ENCODE measurements around the gene DCTPP1. TPM values are rescaled to one million over a fixed set of nuclear protein-coding genes. Genes with fewer than 3 reads are reported as not detected.
A peak's percentile ranks its signal among the peaks of the same experiment; 100 is the strongest.

DCTPP1 gene
- total RNA-seq, 1 experiment from 2014 or later = 111 TPM

DNA sequence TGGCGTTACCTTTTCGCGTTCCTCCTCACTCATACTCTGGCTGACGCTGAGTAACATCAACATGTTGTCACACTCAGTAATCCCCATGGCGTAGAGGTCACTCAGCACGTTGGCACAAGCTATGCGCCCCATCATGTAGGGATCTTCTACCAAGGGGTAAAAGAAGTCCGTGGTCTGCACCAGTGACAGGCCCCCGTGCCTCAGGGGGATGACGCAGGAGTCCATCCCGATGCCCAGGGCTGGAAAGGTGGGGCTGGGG lies 15.2 kb upstream of the DCTPP1 start:
- H3K27me3 ChIP-seq (replicated peaks; ENCODE audit: insufficient read depth, low read depth, low read length, poor library complexity) = no peaks in the 10 kb centered on the region
- peaks cover 14% of the 10 kb centered on the region for H3K4me1 ChIP-seq (ENCODE audit: insufficient read depth, low read length, poor library complexity, severe bottlenecking)
- intact Hi-C loops (cut with micrococcal nuclease; ENCODE audit: unreplicated experiment) = loop anchor here (10.0 kb wide), 1 partner anchor 50 kb away; no protein-coding TSS in a partner anchor
- POLR2A ChIA-PET (ENCODE audit: low non-redundant PET) = interaction anchor here (0.7 kb wide), 1 partner anchor 150 kb away, joined by 4 read pairs; no protein-coding TSS in a partner anchor
- BruUV-seq (replicated peaks) = no TSS peak
- CTCF ChIA-PET = interaction anchor here (1.8 kb wide), 1 partner anchor 15 kb away, joined by 8 read pairs; the partner anchor contains the start of gene DCTPP1
- peak overlapping the region; percentile 96 for H3K27ac ChIP-seq (ENCODE audit: low read depth, low read length, poor library complexity, severe bottlenecking)
- TF ChIP-seq EZH2 (IDR thresholded peaks at IDR 0.05; ENCODE audit: borderline replicate concordance, low read depth, low read length, poor library complexity, severe bottlenecking) = no peak
- TF ChIP-seq, protein P1, sequence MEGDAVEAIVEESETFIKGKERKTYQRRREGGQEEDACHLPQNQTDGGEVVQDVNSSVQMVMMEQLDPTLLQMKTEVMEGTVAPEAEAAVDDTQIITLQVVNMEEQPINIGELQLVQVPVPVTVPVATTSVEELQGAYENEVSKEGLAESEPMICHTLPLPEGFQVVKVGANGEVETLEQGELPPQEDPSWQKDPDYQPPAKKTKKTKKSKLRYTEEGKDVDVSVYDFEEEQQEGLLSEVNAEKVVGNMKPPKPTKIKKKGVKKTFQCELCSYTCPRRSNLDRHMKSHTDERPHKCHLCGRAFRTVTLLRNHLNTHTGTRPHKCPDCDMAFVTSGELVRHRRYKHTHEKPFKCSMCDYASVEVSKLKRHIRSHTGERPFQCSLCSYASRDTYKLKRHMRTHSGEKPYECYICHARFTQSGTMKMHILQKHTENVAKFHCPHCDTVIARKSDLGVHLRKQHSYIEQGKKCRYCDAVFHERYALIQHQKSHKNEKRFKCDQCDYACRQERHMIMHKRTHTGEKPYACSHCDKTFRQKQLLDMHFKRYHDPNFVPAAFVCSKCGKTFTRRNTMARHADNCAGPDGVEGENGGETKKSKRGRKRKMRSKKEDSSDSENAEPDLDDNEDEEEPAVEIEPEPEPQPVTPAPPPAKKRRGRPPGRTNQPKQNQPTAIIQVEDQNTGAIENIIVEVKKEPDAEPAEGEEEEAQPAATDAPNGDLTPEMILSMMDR (conservative IDR thresholded peaks at IDR 0.05; ENCODE audit: low read depth, low read length) = no peak
- DNase-seq (ENCODE audit: low spot score) = no peak
- no peaks in the 10 kb centered on the region for H3K9me3 ChIP-seq (ENCODE audit: low read depth, low read length, poor library complexity, severe bottlenecking)
- H3K36me3 ChIP-seq (ENCODE audit: insufficient read depth, low read length, poor library complexity, severe bottlenecking) = peaks cover 7% of the 10 kb centered on the region
- H3K4me3 ChIP-seq (ENCODE audit: low read depth, low read length, poor library complexity, severe bottlenecking) = peak overlapping the region; percentile 95

DNA sequence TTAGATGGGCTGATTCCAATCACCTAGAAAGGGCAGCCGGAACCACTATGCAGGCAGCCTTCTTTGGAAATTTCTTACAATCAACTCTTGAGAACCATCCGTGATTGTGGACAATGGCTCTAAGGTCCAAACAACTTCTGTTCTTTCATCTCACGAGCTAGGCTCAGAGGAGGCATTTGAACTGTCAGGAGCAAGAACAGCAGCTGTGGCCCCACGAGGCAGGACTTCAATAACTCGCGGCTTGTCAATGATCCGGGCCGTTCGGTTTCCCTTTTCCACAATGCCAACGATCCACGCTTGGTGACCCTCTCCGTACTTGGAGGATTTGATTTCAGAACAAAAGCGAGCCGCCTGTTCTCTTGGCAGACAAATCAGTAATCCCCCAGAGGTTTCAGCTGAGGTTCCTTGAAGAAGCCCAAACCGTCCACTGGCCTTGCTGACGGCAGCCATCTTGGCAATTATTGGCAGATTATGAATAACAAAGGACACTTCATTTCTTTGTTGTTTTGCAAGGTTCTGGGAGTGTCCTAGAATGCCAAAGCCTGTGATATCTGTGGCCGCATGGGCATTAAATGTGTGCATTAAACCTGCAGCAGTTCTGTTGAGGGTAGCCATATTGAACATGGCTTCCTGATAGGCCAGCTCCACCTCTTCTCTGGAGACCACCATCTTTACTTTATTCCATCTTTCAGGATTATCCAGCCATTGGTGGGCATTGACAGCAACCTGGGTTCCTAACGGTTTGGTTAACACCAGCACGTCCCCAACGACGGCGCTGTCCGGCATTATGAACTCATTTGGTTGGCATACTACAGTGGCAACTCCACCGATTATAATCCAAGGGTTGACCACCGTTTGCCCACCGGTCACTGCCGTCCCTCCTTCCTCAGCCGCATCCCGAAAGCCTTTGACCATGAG lies 14.7 kb upstream of the DCTPP1 start:
- ChIA-PET POLR2A (ENCODE audit: low non-redundant PET) (interaction anchor here (0.7 kb wide), 2 partner anchors 114 to 151 kb away, joined by 3 to 4 read pairs; no protein-coding TSS in a partner anchor), CTCF (interaction anchor here (1.8 kb wide), 1 partner anchor 15 kb away, joined by 8 read pairs; the partner anchor contains the start of gene DCTPP1)
- Histone ChIP-seq H3K36me3 (ENCODE audit: insufficient read depth, low read length, poor library complexity, severe bottlenecking) (peaks cover 7% of the 10 kb centered on the region), H3K9me3 (ENCODE audit: low read depth, low read length, poor library complexity, severe bottlenecking) (no peaks in the 10 kb centered on the region), H3K27ac (ENCODE audit: low read depth, low read length, poor library complexity, severe bottlenecking) (peak overlapping the region; percentile 96), H3K27me3 (replicated peaks; ENCODE audit: insufficient read depth, low read depth, low read length, poor library complexity) (no peaks in the 10 kb centered on the region), H3K4me3 (ENCODE audit: low read depth, low read length, poor library complexity, severe bottlenecking) (peak overlapping the region; percentile 95), H3K4me1 (ENCODE audit: insufficient read depth, low read length, poor library complexity, severe bottlenecking) (peaks cover 14% of the 10 kb centered on the region)
- TF ChIP-seq, protein P1 (conservative IDR thresholded peaks at IDR 0.05; ENCODE audit: low read depth, low read length) = no peak
- no peak for TF ChIP-seq EZH2 (IDR thresholded peaks at IDR 0.05; ENCODE audit: borderline replicate concordance, low read depth, low read length, poor library complexity, severe bottlenecking)
- intact Hi-C loops (cut with micrococcal nuclease; ENCODE audit: unreplicated experiment) = loop anchor here (10.0 kb wide), 1 partner anchor 50 kb away; no protein-coding TSS in a partner anchor
- BruUV-seq (replicated peaks) = TSS peak; percentile 76
- no peak for DNase-seq (ENCODE audit: low spot score)

DNA sequence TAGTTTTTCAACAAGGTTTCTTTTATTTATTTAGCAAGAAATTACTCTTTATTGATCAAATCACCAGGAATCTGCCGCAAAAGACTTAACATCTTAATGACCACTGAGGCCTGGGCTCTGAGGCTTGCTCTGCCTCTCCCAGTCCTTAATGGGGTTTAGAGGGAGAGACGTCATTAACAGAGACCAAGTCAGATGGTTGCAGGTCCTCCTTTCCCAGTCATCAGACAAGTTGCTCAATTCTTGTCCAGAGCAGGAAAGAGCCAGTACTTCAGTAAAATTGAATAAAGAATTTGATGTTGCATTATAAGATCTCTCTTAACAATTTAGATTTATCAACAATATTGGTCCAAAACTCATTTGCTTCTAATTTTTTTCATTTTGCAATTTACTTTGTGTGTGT lies 13.8 kb upstream of the DCTPP1 start:
- POLR2A ChIA-PET (ENCODE audit: low non-redundant PET) = interaction anchor here (0.7 kb wide), 1 partner anchor 115 kb away, joined by 3 read pairs; no protein-coding TSS in a partner anchor

More for the DNA sequence above, 13.8 kb upstream of the DCTPP1 start:
- TF ChIP-seq, protein P1 (conservative IDR thresholded peaks at IDR 0.05; ENCODE audit: low read depth, low read length) = no peak
- no peak for TF ChIP-seq EZH2 (IDR thresholded peaks at IDR 0.05; ENCODE audit: borderline replicate concordance, low read depth, low read length, poor library complexity, severe bottlenecking)
- H3K27me3 ChIP-seq (replicated peaks; ENCODE audit: insufficient read depth, low read depth, low read length, poor library complexity) = no peaks in the 10 kb centered on the region
- BruUV-seq (replicated peaks) = no TSS peak
- DNase-seq (ENCODE audit: low spot score) = no peak
- CTCF ChIA-PET = no interaction called here
- no peak overlapping the region for H3K4me3 ChIP-seq (ENCODE audit: low read depth, low read length, poor library complexity, severe bottlenecking)
- H3K36me3 ChIP-seq (ENCODE audit: insufficient read depth, low read length, poor library complexity, severe bottlenecking) = peaks cover 7% of the 10 kb centered on the region
- H3K9me3 ChIP-seq (ENCODE audit: low read depth, low read length, poor library complexity, severe bottlenecking) = no peaks in the 10 kb centered on the region
- no peak overlapping the region for H3K27ac ChIP-seq (ENCODE audit: low read depth, low read length, poor library complexity, severe bottlenecking)
- peaks cover 14% of the 10 kb centered on the region for H3K4me1 ChIP-seq (ENCODE audit: insufficient read depth, low read length, poor library complexity, severe bottlenecking)
- intact Hi-C loops (cut with micrococcal nuclease; ENCODE audit: unreplicated experiment) = loop anchor here (10.0 kb wide), 1 partner anchor 51 kb away; no protein-coding TSS in a partner anchor
